Effector CD4-positive, alpha-beta T cell (primary cell): Measurements from ENCODE around the gene NDUFS2.

Experiments
- DNase-seq: peaks from one replicate; pipeline ENCODE4 v3.0.0-alpha.2; 2020
- total RNA-seq: gene quantifications from one replicate; lab custom pipeline; 2026; lab: John Stamatoyannopoulos, UW

The NDUFS2 gene
- 60.0 reads per million, percentile 72 among the genes with 10 or more reads in this experiment for total RNA-seq

DNA sequence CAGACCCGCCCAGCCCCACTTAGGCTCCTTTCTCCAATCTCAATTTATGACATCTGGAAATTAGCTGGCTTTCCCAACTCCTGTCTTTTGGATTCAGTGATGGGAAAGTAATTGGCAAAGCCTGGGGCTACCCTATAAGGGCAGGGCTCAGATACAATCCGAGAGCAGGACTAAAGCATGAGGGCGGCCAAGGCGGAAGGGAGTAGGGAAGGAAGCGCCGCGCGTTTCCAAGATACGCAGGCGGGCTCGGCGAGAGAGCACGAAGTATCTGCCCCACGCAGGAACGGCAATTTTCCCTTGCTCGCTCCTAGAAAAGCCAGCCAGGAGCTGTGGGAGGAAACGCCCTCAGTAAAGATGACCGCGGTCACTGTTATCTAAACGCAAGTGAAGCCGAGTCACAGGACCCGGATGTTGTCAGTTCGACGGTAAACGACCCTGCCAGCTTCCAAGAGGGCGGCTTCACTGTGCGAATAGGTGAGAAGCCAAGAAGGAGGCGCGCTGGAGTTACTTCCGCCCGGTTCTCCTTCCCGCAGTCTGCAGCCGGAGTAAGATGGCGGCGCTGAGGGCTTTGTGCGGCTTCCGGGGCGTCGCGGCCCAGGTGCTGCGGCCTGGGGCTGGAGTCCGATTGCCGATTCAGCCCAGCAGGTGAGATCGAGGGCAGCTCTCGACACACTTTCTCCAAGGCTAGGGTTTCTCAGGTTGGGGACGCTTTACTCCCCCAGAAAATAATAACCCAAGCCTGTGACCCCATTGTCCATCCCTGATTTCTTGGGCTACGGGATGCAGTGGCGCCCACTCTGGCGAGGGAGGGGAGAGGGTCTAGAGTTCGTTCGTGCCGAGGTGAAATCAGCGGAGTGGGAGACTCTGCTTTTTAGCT lies at the start of gene NDUFS2:
TSS of gene NDUFS2 (plus strand) at position 532 of the 877 bp plus-strand sequence. CDS start at position 551, 19 bp downstream.
- DNase-seq, result peak; percentile 96

DNA sequence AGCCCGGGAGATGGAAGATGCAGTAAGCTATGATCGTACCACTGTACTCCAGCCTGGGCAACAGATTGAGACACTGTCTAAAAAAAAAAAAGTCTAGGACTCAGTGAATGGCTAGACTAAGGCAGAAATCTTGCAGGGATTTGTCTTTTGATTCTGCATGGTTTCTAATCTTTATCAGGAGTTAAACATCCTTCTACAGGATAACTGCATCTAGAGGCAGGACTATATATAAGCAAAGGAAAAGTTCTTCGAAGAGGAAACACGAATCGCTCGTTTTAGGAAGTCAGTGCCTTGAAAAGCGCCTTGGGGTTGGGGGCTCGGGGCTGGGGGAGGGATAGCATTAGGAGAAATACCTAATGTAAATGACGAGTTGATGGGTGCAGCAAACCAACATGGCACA lies 49.0 kb upstream of the NDUFS2 start:
- no peak for DNase-seq

GRCh38 chr1:161153682-161154337 lies 48.4 kb upstream of the NDUFS2 start, which contains the start of gene UFC1:
UFC1 (plus strand) TSS chr1:161153978; CDS start chr1:161153998, 20 bp downstream.
- DNase-seq, result peak; percentile 77

DNA sequence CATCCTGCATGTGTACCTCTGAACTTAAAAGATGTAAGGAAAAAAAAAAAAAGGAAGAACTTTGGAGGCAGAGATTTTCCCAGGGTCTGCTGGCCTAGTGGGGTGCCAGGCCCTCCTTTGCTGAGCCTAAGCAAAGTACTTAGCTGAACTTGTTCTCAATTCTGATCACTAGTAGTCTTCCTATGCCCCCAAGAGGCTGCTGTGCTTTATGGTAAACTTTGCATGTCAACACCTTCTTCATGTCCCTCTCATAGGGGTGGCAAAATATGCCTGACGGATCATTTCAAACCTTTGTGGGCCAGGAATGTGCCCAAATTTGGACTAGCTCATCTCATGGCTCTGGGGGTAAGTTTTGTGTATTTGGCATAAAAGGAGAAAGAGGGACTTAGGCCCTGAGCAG lies 44.3 kb upstream of the NDUFS2 start:
- DNase-seq, result no peak

DNA sequence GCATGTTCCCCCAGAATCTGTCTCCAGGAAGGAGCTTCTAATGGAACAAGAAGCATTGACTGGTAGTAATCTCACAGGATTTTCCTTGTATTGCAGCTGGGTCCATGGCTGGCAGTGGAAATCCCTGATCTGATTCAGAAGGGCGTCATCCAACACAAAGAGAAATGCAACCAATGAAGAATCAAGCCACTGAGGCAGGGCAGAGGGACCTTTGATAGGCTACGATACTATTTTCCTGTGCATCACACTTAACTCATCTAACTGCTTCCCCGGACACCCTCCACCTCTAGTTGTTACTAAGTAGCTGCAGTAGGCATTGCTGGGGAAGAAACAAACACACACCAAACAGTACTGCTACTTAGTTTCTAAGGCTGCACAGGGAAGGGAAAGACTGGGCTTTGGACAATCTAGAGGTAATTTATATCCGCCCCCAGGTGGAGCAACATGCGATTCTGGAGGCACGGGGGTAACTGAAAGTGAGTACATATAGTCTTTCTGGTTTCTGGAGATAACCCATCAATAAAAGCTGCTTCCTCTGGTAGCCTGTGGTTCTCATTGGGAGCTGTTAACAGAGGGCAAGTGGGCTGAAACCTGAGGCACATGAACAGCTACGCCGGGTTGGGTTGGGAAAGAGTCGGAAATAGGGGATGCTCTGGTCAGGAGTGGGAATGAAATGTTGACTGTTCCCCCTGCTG lies 43.7 kb upstream of the NDUFS2 start:
- DNase-seq, result no peak

DNA sequence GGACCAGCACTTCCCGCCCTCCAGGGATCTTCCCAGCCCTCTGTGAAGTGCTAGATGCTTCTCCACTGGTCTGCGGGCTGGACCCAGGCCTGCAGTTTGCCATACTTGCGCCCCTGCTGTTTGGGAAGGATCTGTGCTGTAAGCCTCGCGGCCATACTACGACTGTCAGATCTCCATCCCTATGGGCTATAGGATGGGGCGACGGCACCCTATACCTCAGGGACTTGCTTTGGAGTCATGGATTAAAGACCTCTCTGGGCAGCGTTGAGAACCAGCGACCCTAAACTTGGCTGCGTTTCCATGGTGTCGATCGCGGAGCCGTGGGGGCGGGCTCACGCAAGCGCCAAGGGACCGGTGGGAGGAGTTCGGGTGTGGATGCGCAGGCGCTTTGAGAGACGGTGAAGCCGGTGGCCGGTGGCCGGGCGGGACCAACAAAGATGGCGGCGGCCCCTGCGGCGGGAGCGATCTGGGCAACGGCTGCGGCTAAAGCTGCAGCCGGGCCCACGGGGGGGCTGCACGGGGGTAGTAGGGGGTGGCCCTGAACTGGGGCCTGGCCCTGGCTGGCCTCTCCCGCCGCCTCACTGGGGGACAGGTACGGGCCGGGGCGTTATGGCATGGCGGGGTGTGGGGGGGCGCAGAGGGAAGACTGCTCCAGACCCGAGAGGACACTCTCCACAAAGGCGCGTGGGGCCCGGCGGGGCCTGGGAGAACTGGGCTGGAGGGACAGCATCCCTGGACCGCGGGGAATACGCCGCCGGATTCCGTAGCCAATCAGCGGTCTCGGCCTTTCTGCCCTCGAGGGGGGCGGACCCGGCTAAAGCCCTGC lies 42.9 kb upstream of the NDUFS2 start, which contains the start of gene USP21:
TSS of gene USP21 (plus strand) at position 414 of the 826 bp plus-strand sequence. CDS start 1,141 bp downstream, outside the sequence.
- peak; percentile 89 for DNase-seq

DNA sequence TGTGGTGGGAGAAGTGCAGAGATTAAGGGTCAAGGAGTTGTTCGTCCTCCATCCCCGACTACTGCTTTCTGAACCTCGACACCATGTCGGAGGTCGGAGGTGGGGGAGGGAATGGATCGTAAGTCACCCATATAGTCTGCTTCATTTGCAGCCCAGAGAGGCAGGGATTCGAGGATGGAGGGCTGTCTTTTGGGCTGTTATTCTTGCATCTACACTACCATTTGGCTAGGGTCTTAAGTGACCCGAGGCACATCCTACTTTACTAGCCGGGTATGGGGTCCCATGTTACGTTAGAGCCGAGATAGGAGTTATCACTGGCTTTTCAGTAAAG lies 42.3 kb upstream of the NDUFS2 start:
- DNase-seq, result no peak

- DNase-seq, result no peak
Measured at GRCh38 chr1:161160671-161161145, 41.5 kb upstream of the NDUFS2 start.

GRCh38 chr1:161161652-161162051 lies 40.5 kb upstream of the NDUFS2 start:
- no peak for DNase-seq

DNA sequence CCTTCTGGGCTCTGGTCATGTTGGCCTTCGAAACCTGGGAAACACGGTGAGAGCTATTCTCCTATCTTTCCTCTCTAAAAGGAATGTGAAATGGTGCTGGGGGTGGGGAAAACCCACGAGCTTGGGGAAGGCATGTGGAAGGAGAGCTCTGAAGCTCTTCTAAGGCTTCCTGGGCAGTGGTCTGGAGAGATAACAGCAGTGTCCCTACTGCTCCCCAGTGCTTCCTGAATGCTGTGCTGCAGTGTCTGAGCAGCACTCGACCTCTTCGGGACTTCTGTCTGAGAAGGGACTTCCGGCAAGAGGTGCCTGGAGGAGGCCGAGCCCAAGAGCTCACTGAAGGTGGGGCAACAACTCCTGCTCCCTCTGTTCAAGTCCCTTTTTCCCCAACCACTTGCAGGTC lies 40.1 kb upstream of the NDUFS2 start:
- DNase-seq, result no peak

DNA sequence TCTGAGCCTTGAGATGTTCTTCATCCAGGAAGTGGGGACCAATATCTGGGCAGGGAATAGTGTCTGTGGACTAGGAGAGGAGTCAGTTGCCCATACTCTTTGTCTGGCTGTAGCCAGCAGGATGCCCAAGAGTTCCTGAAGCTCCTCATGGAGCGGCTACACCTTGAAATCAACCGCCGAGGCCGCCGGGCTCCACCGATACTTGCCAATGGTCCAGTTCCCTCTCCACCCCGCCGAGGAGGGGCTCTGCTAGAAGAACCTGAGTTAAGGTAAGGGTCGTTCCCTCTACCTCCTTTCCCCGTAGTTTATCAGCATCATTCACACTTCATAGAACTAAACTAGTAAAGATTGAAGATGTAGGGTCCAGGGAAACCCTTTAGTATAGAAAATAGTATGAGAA lies 39.4 kb upstream of the NDUFS2 start:
- DNase-seq, result no peak

GRCh38 chr1:161163793-161164192 lies 38.4 kb upstream of the NDUFS2 start:
- DNase-seq, result no peak

DNA sequence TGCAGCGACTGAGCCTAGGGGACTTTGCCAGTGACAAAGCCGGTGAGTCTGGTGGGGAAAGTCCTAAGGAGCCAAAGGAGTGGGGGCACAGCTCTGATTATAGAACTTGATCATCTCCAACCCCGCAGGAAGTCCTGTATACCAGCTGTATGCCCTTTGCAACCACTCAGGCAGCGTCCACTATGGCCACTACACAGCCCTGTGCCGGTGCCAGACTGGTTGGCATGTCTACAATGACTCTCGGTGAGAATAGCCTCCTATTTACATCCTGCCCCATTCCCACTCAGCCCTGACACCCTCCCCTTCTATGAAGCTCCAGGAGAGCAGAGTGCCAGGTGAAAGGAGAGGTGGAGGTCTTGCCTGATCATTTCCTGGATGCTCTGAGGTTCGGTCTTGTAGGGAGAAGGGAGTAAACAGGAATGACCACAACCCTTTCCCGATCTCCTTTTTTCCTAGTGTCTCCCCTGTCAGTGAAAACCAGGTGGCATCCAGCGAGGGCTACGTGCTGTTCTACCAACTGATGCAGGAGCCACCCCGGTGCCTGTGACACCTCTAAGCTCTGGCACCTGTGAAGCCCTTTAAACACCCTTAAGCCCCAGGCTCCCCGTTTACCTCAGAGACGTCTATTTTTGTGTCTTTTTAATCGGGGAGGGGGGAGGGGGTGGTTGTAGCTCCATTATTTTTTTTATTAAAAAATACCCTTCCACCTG lies 37.1 kb upstream of the NDUFS2 start:
- DNase-seq, result no peak

- peak; percentile 92 for DNase-seq
Measured at GRCh38 chr1:161165742-161166668, 36.2 kb upstream of the NDUFS2 start, which contains the start of gene PPOX. PPOX (plus strand) TSS chr1:161166426; CDS start chr1:161166848, 422 bp downstream.

DNA sequence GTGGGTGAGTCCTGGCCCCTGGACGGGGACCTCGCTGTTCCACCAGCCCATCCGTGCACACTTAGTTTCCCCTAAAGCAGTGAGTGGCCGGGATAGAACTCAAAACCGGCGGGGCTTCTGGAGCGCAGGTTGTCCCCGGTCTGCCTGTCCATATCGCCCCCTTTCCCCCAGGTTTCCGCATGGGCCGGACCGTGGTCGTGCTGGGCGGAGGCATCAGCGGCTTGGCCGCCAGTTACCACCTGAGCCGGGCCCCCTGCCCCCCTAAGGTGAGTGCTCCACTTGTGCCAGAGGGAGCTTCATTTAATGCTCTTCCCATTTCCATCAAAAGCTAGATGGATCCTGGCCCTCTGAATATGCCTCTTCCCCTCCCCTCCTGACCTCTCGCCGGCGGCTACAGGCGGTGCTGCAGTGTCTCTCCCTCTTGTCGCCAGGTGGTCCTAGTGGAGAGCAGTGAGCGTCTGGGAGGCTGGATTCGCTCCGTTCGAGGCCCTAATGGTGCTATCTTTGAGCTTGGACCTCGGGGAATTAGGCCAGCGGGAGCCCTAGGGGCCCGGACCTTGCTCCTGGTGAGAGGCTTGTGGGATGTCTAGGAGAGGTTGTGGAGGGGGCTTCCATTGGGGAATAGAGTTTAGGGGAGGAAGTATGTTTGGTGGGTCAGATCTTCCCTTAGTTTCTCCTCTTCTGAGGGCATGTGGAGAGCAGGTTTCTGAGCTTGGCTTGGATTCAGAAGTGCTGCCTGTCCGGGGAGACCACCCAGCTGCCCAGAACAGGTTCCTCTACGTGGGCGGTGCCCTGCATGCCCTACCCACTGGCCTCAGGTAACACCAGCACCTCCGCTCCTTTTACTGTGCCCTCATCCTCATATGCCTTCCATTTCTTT lies 35.3 kb upstream of the NDUFS2 start:
- DNase-seq, result no peak

GRCh38 chr1:161168906-161169305 lies 33.3 kb upstream of the NDUFS2 start:
- no peak for DNase-seq

GRCh38 chr1:161171191-161171590 lies 31.0 kb upstream of the NDUFS2 start:
- DNase-seq, result no peak

DNA sequence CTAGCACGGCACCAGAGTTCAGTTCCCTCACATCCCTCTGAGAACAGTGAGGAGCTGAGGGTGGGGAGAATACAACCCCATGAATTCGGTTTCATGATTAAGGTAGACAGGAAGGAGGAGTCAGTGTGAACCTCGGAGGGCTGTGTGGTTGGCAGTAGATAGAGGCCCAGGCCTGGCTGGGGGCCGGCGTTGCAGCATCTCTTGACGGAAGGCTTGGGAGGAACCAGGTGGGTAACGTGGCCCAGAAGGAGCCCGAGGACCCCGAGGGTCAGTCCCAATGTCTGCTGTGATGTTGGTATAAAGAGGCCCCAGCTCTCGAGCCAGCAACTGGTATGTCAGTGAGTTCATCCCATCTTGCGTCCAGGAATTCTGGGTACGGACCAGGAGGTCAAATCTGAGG lies 30.5 kb upstream of the NDUFS2 start:
- no peak for DNase-seq

GRCh38 chr1:161172349-161172748 lies 29.8 kb upstream of the NDUFS2 start:
- DNase-seq, result no peak
